Endothelial cell of umbilical vein (primary cell): ENCODE results near the gene FBXW4. TPM values are rescaled to one million over a fixed set of nuclear protein-coding genes. Genes with fewer than 3 reads are reported as not detected.

Experiments
- BruUV-seq: library from RNA; stranded (reverse); fragments of 400-500 nt; replicated peaks from 2 replicates; lab custom pipeline; 2021; lab: Mats Ljungman, UMichigan
- CTCF ChIA-PET: fragments of 300-600, 350-600 bp; sonication (Branson Sonifier 250); formaldehyde crosslinking; loops from one replicate; lab custom pipeline; 2021; ENCODE audit warnings: antibody characterized with exemption, inconsistent platforms; lab: Charles Lee
- POLR2A ChIA-PET: fragments of 300-600, 350-600 bp; sonication (Branson Sonifier 250); formaldehyde crosslinking; loops from one replicate; lab custom pipeline; 2021; ENCODE audit warnings: antibody characterized with exemption, inconsistent platforms; lab: Charles Lee
- DNase-seq: peaks from one replicate; pipeline ENCODE4 v3.0.0-alpha.2; 2011; ENCODE audit warnings: low read depth, low spot score
- FAIRE-seq: peaks from 2 replicates; lab custom pipeline; 2011; peaks lifted over from hg19 to GRCh38; lab: Jason Lieb, UNC
- H2AFZ ChIP-seq: 2 replicates; pipeline ENCODE4 v1.6.0; 2012; ENCODE audit warnings: low read depth, low read length, control low read depth, inconsistent platforms
- H3K27ac ChIP-seq: 2 replicates; pipeline ENCODE4 v1.5.1; 2011; ENCODE audit warnings: low read depth, mild to moderate bottlenecking, control low read depth, low read length, moderate library complexity; ENCODE audit not compliant: insufficient read depth
- H3K27me3 ChIP-seq, 2 experiments: 2 replicates each; pipeline versions ENCODE4 v1.6.0 to v1.6.1; 2011; ENCODE audit warnings: low read length in 2 of 2, mixed read lengths in 1 of 2; ENCODE audit not compliant: control insufficient read depth in 2 of 2, insufficient read depth in 2 of 2
- H3K36me3 ChIP-seq, 2 experiments: 2 replicates in 1 of 2; 3 replicates in 1 of 2; pipeline ENCODE4 v1.5.1; 2011; ENCODE audit warnings: low read length in 2 of 2, mild to moderate bottlenecking in 1 of 2, moderate library complexity in 1 of 2; ENCODE audit not compliant: control insufficient read depth in 2 of 2, insufficient read depth in 2 of 2; ENCODE audit errors: extremely low read depth in 1 of 2
- H3K4me1 ChIP-seq: 3 replicates; pipeline ENCODE4 v1.5.1; 2011; ENCODE audit warnings: mild to moderate bottlenecking, low read length; ENCODE audit not compliant: control insufficient read depth, insufficient read depth; ENCODE audit errors: extremely low read depth
- H3K4me2 ChIP-seq: 2 replicates; pipeline ENCODE4 v1.6.1; 2011; ENCODE audit warnings: low read length, control low read depth, mixed read lengths; ENCODE audit not compliant: insufficient read depth
- H3K4me3 ChIP-seq, 3 experiments: fragments of 200-600 bp in 1 of 3; sonication (generic), shearing (Covaris generic) in 1 of 3; replicated peaks in 1 of 3; 2 replicates each; pipeline ENCODE4 v1.5.1; 2011 to 2016; ENCODE audit warnings: control low read depth in 3 of 3, low read length in 3 of 3, mild to moderate bottlenecking in 2 of 3, inconsistent platforms in 1 of 3, low read depth in 1 of 3, moderate library complexity in 1 of 3; ENCODE audit not compliant: insufficient read depth in 1 of 3
- H3K79me2 ChIP-seq: 2 replicates; pipeline ENCODE4 v1.6.0; 2012; ENCODE audit warnings: low read length, inconsistent platforms; ENCODE audit not compliant: control insufficient read depth, insufficient read depth
- H3K9ac ChIP-seq: replicated peaks from 2 replicates; pipeline ENCODE3; 2011; ENCODE audit warnings: low read length, control low read depth; ENCODE audit not compliant: insufficient read depth; ENCODE audit errors: extremely low read depth
- H3K9me1 ChIP-seq: replicated peaks from 3 replicates; pipeline ENCODE4 v1.6.0; 2011; ENCODE audit warnings: mild to moderate bottlenecking, low read length; ENCODE audit not compliant: control insufficient read depth, insufficient read depth; ENCODE audit errors: extremely low read depth
- H3K9me3 ChIP-seq: replicated peaks from 2 replicates; pipeline ENCODE4 v1.5.1; 2012; ENCODE audit warnings: low read length, inconsistent platforms; ENCODE audit not compliant: control insufficient read depth, insufficient read depth
- H4K20me1 ChIP-seq: replicated peaks from 2 replicates; pipeline ENCODE3; 2011; ENCODE audit warnings: mild to moderate bottlenecking, low read length; ENCODE audit not compliant: control insufficient read depth, insufficient read depth; ENCODE audit errors: extremely low read depth
- EZH2 ChIP-seq: IDR thresholded peaks from 2 replicates; pipeline ENCODE4 v1.6.1; 2012; ENCODE audit warnings: borderline replicate concordance, low read depth, mild to moderate bottlenecking, moderate library complexity, low read length, inconsistent platforms; ENCODE audit not compliant: severe bottlenecking
- FOS ChIP-seq: IDR thresholded peaks from 2 replicates; pipeline ENCODE4 v1.6.1; 2011; ENCODE audit warnings: mild to moderate bottlenecking, low read length, moderate library complexity, borderline replicate concordance; ENCODE audit not compliant: insufficient read depth
- GATA2 ChIP-seq: IDR thresholded peaks from 2 replicates; pipeline ENCODE4 v1.7.0; 2011; ENCODE audit warnings: low read depth, mild to moderate bottlenecking, moderate library complexity, mixed read lengths, low read length; ENCODE audit not compliant: insufficient read length, insufficient read depth
- JUN ChIP-seq: IDR thresholded peaks from 2 replicates; pipeline ENCODE4 v1.6.1; 2011; ENCODE audit warnings: borderline replicate concordance, low read depth; ENCODE audit not compliant: insufficient read length, insufficient read depth
- MYC ChIP-seq: IDR thresholded peaks from one replicate; pipeline ENCODE4 v1.6.1; 2011; ENCODE audit warnings: mild to moderate bottlenecking, low read depth, low read length
- POLR2A ChIP-seq: IDR thresholded peaks from 2 replicates; pipeline ENCODE4 v1.6.1; 2012; ENCODE audit warnings: low read depth, mild to moderate bottlenecking, control low read depth, low read length
- POLR2AphosphoS5 ChIP-seq: IDR thresholded peaks from 2 replicates; pipeline ENCODE4 v1.6.1; 2012; ENCODE audit warnings: low read depth, mild to moderate bottlenecking, control low read depth, low read length, moderate library complexity; ENCODE audit not compliant: insufficient read depth
- dilution Hi-C: fragments of 300-500 bp; cut with MboI; formaldehyde crosslinking; loops from one replicate; pipeline ENCODE4 v1.15.0; 2019; ENCODE audit warnings: low sequenced_read_pairs; ENCODE audit not compliant: extremely low pct_ligation_motif_present
- intact Hi-C: fragments of 100-400 bp; cut with micrococcal nuclease; formaldehyde crosslinking; loops from one replicate; pipeline ENCODE4 v1.10.0; 2022
- polyA plus RNA-seq, 4 experiments: library from polyadenylated mRNA; depleted of rRNA in 3 of 4; stranded (reverse) in 3 of 4; unstranded in 1 of 4; fragments of >200 nt; gene quantifications; 2 replicates each; pipeline versions ENCODE4 v1.2.1 to v1.2.3, GENCODE V29; 2011 to 2012; ENCODE audit warnings: missing spikeins in 1 of 4
- total RNA-seq: library from RNA; stranded (reverse); gene quantifications from 2 replicates; pipeline ENCODE4 v1.2.3, GENCODE V29; 2021
- TF ChIP-seq, protein P1 (sequence below), 2 donors: IDR thresholded peaks; 1 replicate in 1 of 2; 2 replicates in 1 of 2; pipeline ENCODE4 v1.5.1; 2011; ENCODE audit warnings: low read length in 2 of 2, mild to moderate bottlenecking in 2 of 2, moderate library complexity in 2 of 2, control low read depth in 1 of 2, inconsistent platforms in 1 of 2, low read depth in 1 of 2; ENCODE audit not compliant: insufficient read depth in 1 of 2; ENCODE audit errors: extremely low read depth in 1 of 2
- TF ChIP-seq, protein P2 (sequence below): IDR thresholded peaks from 2 replicates; pipeline ENCODE4 v1.6.1; 2011; ENCODE audit not compliant: insufficient read depth, insufficient read length

The FBXW4 gene
- total and polyA plus RNA-seq, 2 donors (not counting 3 experiments of a cell fraction or from before 2014, with no cell fraction given) = 20.8 to 21.1 TPM

DNA sequence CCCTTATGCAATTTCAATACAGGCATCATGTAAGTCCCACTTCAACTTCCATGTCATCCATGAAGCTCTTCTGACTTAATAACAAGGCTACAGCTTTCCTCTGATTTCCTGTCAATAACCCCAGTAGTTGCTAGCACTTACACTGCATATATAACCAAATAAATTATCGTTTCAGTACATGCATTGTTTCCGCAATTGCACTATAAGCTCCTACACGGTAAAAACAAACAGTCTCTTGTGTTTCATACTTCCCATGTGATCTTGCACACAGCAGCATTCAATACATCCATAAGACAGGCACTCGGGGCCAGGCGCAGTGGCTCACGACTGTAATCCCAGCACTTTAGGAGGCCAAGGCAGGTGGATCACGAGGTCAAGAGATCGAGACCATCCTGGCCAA lies 41.4 kb downstream of the FBXW4 start:
- Histone ChIP-seq H3K36me3 (peaks cover 5 to 8% of the 10 kb centered on the region in 2 experiments), H3K27me3 (no peaks in the 10 kb centered on the region), H3K79me2 (no peaks in the 10 kb centered on the region), H3K9ac (no peak overlapping the region), H3K4me1 (no peaks in the 10 kb centered on the region), H3K9me3 (no peaks in the 10 kb centered on the region), H4K20me1 (no peaks in the 10 kb centered on the region), H3K4me2 (no peak overlapping the region), H2AFZ (no peak overlapping the region), H3K4me3 (no peak overlapping the region), H3K27ac (no peak overlapping the region), H3K9me1 (no peaks in the 10 kb centered on the region)
- dilution Hi-C loops (no loop called here), intact Hi-C loops (no loop called here)
- CTCF ChIA-PET = interaction anchor here (1.3 kb wide), 1 partner anchor 51 kb away, joined by 4 read pairs; no protein-coding TSS in a partner anchor
- FAIRE-seq (no peak), DNase-seq (no peak)
- no TSS peak for BruUV-seq
- TF ChIP-seq GATA2 (no peak), JUN (no peak), POLR2AphosphoS5 (no peak), EZH2 (no peak), MYC (no peak), POLR2A (no peak), FOS (no peak)
- TF ChIP-seq, protein P1, sequence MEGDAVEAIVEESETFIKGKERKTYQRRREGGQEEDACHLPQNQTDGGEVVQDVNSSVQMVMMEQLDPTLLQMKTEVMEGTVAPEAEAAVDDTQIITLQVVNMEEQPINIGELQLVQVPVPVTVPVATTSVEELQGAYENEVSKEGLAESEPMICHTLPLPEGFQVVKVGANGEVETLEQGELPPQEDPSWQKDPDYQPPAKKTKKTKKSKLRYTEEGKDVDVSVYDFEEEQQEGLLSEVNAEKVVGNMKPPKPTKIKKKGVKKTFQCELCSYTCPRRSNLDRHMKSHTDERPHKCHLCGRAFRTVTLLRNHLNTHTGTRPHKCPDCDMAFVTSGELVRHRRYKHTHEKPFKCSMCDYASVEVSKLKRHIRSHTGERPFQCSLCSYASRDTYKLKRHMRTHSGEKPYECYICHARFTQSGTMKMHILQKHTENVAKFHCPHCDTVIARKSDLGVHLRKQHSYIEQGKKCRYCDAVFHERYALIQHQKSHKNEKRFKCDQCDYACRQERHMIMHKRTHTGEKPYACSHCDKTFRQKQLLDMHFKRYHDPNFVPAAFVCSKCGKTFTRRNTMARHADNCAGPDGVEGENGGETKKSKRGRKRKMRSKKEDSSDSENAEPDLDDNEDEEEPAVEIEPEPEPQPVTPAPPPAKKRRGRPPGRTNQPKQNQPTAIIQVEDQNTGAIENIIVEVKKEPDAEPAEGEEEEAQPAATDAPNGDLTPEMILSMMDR (IDR thresholded peaks at IDR 0.05; ENCODE audit: extremely low read depth in 1 of 2, insufficient read depth in 1 of 2, low read depth in 1 of 2, low read length in 2 of 2) = no peak
- TF ChIP-seq, protein P2, sequence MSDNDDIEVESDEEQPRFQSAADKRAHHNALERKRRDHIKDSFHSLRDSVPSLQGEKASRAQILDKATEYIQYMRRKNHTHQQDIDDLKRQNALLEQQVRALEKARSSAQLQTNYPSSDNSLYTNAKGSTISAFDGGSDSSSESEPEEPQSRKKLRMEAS = no peak
- POLR2A ChIA-PET = no interaction called here
